Measurements from ENCODE around the gene UBE4A.

Gene UBE4A

DNA sequence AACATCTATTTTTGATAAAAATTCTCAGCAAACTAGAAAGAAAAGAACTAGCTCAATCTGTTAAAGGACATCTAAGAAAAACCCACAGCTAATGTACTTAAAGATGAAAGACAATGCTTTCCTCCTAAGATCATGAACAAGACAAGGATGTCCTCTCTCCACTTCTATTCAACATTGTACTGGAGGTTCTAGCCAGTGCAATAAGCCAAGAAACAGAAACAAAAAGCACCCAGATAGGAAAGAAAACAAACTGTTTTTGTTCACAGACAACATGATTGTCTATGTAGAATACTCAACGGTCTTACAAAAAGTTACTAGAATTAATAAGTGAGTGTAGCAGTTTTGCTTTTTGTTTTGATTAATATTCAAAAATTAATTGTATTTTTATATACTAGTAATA lies 24.7 kb upstream of the UBE4A start:
- no peaks in the 10 kb centered on the region for H3K27me3 ChIP-seq (replicated peaks; ENCODE audit: insufficient read depth, low read length)
- H3K9me3 ChIP-seq (replicated peaks; ENCODE audit: insufficient read depth, low read length) = no peaks in the 10 kb centered on the region
- H4K20me1 ChIP-seq (ENCODE audit: insufficient read depth, low read length) = no peaks in the 10 kb centered on the region
- no peak overlapping the region for H3K9ac ChIP-seq (ENCODE audit: low read length)
- no peak overlapping the region for H3K27ac ChIP-seq (ENCODE audit: low read length)
- H2AFZ ChIP-seq (ENCODE audit: low read length) = no peak overlapping the region
- no peak overlapping the region for H3K4me2 ChIP-seq (ENCODE audit: low read depth, low read length)
- no peaks in the 10 kb centered on the region for H3F3A ChIP-seq (ENCODE audit: insufficient read depth, low read length)
- H3K9me2 ChIP-seq (replicated peaks; ENCODE audit: insufficient read depth, low read length) = no peaks in the 10 kb centered on the region
- TF ChIP-seq EZH2phosphoT487 (IDR thresholded peaks at IDR 0.05; ENCODE audit: low read length) (no peak), EZH2 (optimal IDR thresholded peaks at IDR 0.05; ENCODE audit: low read depth, low read length) (no peak)
- TF ChIP-seq, protein P1, sequence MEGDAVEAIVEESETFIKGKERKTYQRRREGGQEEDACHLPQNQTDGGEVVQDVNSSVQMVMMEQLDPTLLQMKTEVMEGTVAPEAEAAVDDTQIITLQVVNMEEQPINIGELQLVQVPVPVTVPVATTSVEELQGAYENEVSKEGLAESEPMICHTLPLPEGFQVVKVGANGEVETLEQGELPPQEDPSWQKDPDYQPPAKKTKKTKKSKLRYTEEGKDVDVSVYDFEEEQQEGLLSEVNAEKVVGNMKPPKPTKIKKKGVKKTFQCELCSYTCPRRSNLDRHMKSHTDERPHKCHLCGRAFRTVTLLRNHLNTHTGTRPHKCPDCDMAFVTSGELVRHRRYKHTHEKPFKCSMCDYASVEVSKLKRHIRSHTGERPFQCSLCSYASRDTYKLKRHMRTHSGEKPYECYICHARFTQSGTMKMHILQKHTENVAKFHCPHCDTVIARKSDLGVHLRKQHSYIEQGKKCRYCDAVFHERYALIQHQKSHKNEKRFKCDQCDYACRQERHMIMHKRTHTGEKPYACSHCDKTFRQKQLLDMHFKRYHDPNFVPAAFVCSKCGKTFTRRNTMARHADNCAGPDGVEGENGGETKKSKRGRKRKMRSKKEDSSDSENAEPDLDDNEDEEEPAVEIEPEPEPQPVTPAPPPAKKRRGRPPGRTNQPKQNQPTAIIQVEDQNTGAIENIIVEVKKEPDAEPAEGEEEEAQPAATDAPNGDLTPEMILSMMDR (IDR thresholded peaks at IDR 0.05; ENCODE audit: low read length) = no peak
- H3K4me3 ChIP-seq (ENCODE audit: low read length) = no peak overlapping the region
- H3K4me1 ChIP-seq (ENCODE audit: low read length) = no peaks in the 10 kb centered on the region
- no peak for DNase-seq
- no peaks in the 10 kb centered on the region for H3K36me3 ChIP-seq (replicated peaks; ENCODE audit: insufficient read depth, low read length)
- H3K79me2 ChIP-seq (ENCODE audit: low read length) = no peaks in the 10 kb centered on the region

DNA sequence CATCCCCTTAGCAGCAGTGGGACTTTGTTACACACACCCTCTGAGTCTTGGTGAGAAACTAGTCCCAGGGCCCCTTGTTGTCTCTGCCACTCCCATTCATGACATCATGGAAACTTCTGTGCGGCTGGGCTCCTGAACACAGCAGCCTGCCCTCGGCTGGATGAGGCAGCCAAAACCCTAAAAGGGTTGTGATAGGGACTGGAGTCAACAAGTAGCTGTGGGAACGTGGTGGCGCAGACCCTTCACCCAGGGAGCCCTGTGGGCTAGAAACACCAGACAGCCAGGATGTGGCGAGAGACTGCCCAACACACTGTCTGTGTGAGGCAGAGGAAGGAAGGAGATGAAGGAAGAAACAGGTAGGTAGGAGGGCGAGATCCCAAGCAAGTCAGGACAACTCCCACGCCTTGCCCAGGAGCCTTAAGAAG lies 20.8 kb upstream of the UBE4A start:
- Histone ChIP-seq H3K9me2 (replicated peaks; ENCODE audit: insufficient read depth, low read length) (no peaks in the 10 kb centered on the region), H3F3A (ENCODE audit: insufficient read depth, low read length) (no peaks in the 10 kb centered on the region), H3K27me3 (replicated peaks; ENCODE audit: insufficient read depth, low read length) (no peaks in the 10 kb centered on the region), H3K9ac (ENCODE audit: low read length) (no peak overlapping the region), H3K4me3 (ENCODE audit: low read length) (no peak overlapping the region), H3K9me3 (replicated peaks; ENCODE audit: insufficient read depth, low read length) (no peaks in the 10 kb centered on the region), H3K4me2 (ENCODE audit: low read depth, low read length) (no peak overlapping the region), H3K4me1 (ENCODE audit: low read length) (no peaks in the 10 kb centered on the region), H3K36me3 (replicated peaks; ENCODE audit: insufficient read depth, low read length) (no peaks in the 10 kb centered on the region), H3K27ac (ENCODE audit: low read length) (no peak overlapping the region), H4K20me1 (ENCODE audit: insufficient read depth, low read length) (no peaks in the 10 kb centered on the region), H3K79me2 (ENCODE audit: low read length) (no peaks in the 10 kb centered on the region), H2AFZ (ENCODE audit: low read length) (no peak overlapping the region)
- TF ChIP-seq EZH2phosphoT487 (IDR thresholded peaks at IDR 0.05; ENCODE audit: low read length) (no peak), EZH2 (optimal IDR thresholded peaks at IDR 0.05; ENCODE audit: low read depth, low read length) (no peak)
- TF ChIP-seq, protein P1 (IDR thresholded peaks at IDR 0.05; ENCODE audit: low read length) = no peak
- no peak for DNase-seq

DNA sequence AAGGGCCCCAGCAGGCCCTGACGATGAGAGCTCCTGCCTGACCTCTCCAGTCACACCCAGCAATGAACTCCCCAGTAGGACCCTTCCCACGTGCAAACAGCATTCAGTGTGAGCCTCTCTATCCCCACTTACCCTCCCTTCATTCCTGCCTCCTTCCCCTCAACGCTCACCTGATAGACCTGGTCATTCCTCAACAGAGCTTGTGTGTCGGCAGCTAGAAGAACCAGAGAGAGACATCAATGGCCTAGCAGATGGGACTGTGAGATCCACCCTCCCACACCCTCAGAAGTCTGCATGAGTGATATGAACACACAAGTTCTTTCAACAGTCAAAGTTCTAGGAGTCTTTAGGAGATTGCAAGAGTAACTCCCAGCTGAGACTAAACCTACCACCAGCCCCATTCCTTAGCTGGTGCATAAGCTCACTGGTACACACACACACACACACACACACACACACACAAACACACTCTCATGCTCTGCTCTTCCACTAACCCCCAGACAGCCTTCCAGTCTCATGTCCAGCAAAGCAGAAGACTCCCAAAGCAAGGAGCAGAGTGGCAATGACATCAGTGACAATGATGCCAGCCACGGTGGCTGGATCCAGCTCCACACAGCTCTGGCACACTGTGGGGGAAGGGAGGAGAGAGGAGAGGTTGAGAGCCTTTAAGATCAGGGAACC lies 20.0 kb upstream of the UBE4A start:
- no peak for DNase-seq
- H3K9ac ChIP-seq (ENCODE audit: low read length) = no peak overlapping the region
- TF ChIP-seq EZH2phosphoT487 (IDR thresholded peaks at IDR 0.05; ENCODE audit: low read length) (no peak), EZH2 (optimal IDR thresholded peaks at IDR 0.05; ENCODE audit: low read depth, low read length) (no peak)
- TF ChIP-seq, protein P1 (IDR thresholded peaks at IDR 0.05; ENCODE audit: low read length) = no peak
- H3K4me1 ChIP-seq (ENCODE audit: low read length) = no peaks in the 10 kb centered on the region
- no peaks in the 10 kb centered on the region for H3K27me3 ChIP-seq (replicated peaks; ENCODE audit: insufficient read depth, low read length)
- no peak overlapping the region for H3K4me2 ChIP-seq (ENCODE audit: low read depth, low read length)
- H3F3A ChIP-seq (ENCODE audit: insufficient read depth, low read length) = no peaks in the 10 kb centered on the region
- H3K27ac ChIP-seq (ENCODE audit: low read length) = no peak overlapping the region
- no peak overlapping the region for H2AFZ ChIP-seq (ENCODE audit: low read length)
- no peaks in the 10 kb centered on the region for H3K9me2 ChIP-seq (replicated peaks; ENCODE audit: insufficient read depth, low read length)
- H3K4me3 ChIP-seq (ENCODE audit: low read length) = no peak overlapping the region
- no peaks in the 10 kb centered on the region for H3K9me3 ChIP-seq (replicated peaks; ENCODE audit: insufficient read depth, low read length)
- H3K79me2 ChIP-seq (ENCODE audit: low read length) = no peaks in the 10 kb centered on the region
- no peaks in the 10 kb centered on the region for H4K20me1 ChIP-seq (ENCODE audit: insufficient read depth, low read length)
- no peaks in the 10 kb centered on the region for H3K36me3 ChIP-seq (replicated peaks; ENCODE audit: insufficient read depth, low read length)

Measured in MM.1S (cell line).